Ureter (tissue), 1 donor: Measurements from ENCODE around the gene PIANP. TPM values are rescaled to one million over a fixed set of nuclear protein-coding genes. Genes with fewer than 3 reads are reported as not detected.

Experiments used
- DNase-seq: peaks from one replicate; pipeline ENCODE4 v3.0.0-alpha.2; 2020; ENCODE audit warnings: low spot score
- total RNA-seq: library from RNA; stranded (reverse); gene quantifications from one replicate; pipeline ENCODE4 v1.2.4, GENCODE V29; 2023
- donor health status: DM: yes; HTN: yes; CAD: no.

PIANP gene
- total RNA-seq, 1 donor from 2014 or later = 2.6 TPM

- DNase-seq = no peak
These were observed 28.5 kb downstream of the PIANP start for GRCh38 chr12:6672143-6672542.

GRCh38 chr12:6667559-6668210 lies 32.9 kb downstream of the PIANP start:
- no peak for DNase-seq

- no peak for DNase-seq
These were observed 34.4 kb downstream of the PIANP start for GRCh38 chr12:6666211-6666610.

- no peak for DNase-seq
These were observed 35.7 kb downstream of the PIANP start for GRCh38 chr12:6664902-6665301.

DNA sequence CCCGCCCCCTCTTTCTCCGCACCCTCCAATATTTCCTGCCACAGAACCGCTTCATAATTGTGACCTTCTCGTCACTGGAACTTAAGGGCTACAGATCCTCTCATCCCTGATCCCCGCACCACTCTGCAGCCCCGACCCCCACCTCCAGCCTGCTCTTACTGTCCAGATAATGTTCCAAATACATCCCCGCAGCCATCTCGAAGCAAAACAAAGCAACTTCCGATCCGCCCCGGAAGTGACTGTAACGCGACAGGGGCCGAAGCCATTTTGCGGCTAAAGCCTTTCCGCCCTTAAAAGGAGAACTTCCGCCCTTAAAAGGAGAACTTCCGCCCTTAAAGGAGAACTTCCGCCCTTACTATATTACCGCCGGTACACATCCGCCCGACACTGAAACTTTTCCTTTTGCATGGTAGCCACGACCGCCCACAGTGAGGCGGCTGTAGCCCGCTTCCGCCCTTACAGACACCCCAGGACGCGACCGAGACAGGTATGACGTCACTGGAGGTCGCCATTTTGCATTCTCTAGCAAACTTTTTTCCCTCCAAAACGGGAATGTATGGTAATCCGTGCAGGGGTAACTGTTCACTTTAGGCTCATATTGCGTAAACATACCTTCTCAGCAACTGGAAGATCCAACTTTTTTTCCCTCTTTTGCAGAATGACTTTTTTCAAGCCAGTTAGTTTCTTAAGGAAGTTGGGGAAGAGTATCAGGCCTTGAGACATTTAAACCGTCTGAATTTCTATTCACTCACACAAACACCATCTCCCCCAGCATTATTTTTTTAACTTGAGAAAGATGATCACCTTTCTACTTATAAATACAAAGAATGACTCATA lies 37.5 kb downstream of the PIANP start, which contains the start of gene ING4:
Gene ING4 (minus strand): TSS at position 214 of the 837 bp plus-strand sequence. CDS start 18 bp downstream, at position 196.
- DNase-seq = peak; percentile 98

DNA sequence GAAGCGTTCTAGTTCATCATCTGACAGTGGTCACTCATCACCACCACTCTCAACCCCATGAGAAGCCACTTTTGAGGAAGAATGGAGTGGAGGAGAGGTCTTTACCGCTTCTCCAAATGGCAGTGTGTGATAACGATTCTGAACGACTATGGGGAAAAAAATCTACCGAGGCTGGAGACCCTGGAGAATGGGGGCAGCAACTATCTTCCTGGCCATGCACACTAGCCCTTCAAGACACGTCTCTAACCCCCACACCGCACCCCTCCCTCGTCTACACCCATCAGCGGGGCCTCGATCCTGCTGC lies 38.1 kb downstream of the PIANP start:
- DNase-seq = no peak

DNA sequence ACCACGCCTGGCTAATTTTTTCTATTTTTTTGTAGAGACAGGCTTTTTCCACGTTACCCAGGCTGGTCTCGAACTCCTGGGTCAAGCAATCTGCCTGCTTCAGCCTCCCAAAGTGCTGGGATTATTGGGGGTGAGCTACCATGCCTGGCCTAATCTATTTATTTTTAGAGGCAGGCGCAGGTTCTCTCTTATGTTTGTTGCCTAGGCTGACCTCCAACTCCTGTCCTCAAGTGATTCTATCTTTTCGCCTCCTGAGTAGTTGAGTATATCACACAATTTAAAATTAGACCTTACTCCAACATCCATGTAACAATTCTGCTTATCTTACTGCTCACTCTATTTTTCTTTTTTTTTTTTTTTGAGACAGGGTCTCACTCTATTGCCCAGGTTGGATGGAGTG lies 46.6 kb downstream of the PIANP start:
- no peak for DNase-seq

DNA sequence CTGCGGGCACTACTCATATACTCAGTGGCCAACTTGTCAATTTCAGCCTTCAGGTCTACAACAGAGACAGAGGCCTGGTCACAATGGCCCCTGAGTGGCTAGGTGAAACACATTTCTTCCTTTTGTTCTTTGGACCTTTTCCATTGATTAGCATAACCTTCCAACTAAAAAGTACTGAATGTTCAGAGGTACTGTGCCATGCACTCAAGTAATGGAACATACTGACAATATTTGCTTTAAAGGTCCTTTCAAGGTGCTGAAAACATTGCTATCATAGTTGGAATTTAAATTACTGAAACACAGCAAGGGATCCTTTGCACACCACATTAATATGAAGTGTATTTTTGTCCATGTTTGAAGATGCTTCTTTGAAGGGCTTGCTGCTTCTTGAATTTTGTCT lies 47.3 kb downstream of the PIANP start:
- DNase-seq = no peak

GRCh38 chr12:6652391-6652790 lies 48.2 kb downstream of the PIANP start:
- DNase-seq = no peak

GRCh38 chr12:6650832-6651231 lies 49.8 kb downstream of the PIANP start:
- DNase-seq = no peak

- peak; percentile 69 for DNase-seq
These were observed 53.5 kb downstream of the PIANP start, which contains the start of gene ACRBP for GRCh38 chr12:6647083-6647604. Gene ACRBP (minus strand): TSS chr12:6647432. CDS start chr12:6647366, 66 bp downstream.

DNA sequence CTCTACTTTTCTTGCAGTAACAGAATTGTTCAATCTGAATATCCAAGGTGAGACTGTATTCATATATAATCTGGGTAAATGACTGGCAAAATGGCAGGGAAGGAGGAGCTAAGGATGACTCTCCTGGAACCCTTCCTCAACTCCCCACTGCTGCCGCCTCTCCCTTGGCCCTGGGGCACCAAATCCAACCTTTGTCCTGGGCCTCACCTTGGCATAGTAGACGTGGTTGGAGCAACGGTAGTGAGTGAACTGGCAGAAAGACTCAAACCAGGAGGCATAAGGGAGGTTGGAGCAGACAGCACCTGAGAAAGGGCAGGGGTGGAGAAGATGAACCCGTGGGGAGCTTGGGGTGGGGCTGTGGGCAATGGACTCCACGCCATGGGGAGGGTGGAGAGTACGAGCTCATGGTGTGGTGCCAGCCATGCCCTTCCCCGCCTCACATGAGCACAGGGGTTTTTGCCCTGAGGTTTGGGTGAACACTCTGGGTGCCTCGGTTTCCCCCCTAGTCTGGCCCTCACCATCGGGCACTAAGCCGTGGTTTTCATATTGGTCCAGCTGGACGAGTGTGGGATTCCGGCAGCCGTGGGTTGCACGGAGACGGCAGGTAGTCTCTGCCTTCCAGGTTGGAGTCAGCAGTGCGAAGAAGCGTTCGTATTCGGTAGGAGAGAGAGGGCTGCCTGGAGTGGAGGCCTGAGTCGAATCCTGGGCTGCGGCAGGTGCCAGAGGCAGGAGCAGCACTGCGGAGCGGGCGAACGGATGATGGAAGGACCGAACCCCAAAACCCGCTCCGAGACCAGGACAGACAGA lies 54.1 kb downstream of the PIANP start:
- DNase-seq = no peak

GRCh38 chr12:6644903-6645302 lies 55.7 kb downstream of the PIANP start:
- DNase-seq = no peak

DNA sequence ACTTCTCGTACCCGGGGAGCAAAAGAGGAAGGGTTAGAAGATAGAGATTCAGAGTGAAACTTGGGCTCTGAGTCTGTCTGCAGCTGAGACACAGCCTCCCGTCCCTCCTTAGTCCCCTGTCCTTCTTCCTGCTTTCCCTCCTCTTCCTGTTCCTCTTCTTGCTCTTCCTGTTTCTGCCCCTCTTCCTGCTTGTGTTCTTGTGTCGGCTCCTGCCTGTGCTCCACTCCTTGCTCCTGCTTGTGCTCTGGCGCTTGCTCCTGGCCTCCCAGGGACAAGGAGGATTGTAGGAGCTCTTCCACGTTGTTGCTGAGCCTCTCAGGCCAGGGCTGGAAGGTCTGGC lies 56.4 kb downstream of the PIANP start:
- no peak for DNase-seq

Other genes starting within 250 kb of the PIANP start
- gene TAPBPL, start 248.8 kb downstream of the PIANP start, total RNA-seq = 52.3 TPM
- gene VAMP1, start 230.1 kb downstream of the PIANP start, total RNA-seq = 16.0 TPM
- 150 TPM for gene MRPL51, start 207.6 kb downstream of the PIANP start, total RNA-seq
- 24.0 TPM for gene NCAPD2, start 206.7 kb downstream of the PIANP start, total RNA-seq
- 2,120 TPM for gene GAPDH, start 166.3 kb downstream of the PIANP start, total RNA-seq
- gene IFFO1, start 144.8 kb downstream of the PIANP start, total RNA-seq = 13.7 TPM
- 51.7 TPM for gene NOP2, start 132.5 kb downstream of the PIANP start, total RNA-seq
- 232 TPM for gene CHD4, start 93.4 kb downstream of the PIANP start, total RNA-seq
- gene LPAR5, start 64.9 kb downstream of the PIANP start, total RNA-seq = 13.6 TPM
- gene ACRBP, start 53.4 kb downstream of the PIANP start, total RNA-seq = 2.3 TPM
- gene ING4, start 37.7 kb downstream of the PIANP start, total RNA-seq = 39.3 TPM
- 63.4 TPM for gene ZNF384, start 11.4 kb downstream of the PIANP start, total RNA-seq
- gene COPS7A, start 23.2 kb upstream of the PIANP start, total RNA-seq = 77.9 TPM
- 139 TPM for gene MLF2, start 52.3 kb upstream of the PIANP start, total RNA-seq
- 288 TPM for gene PTMS, start 65.5 kb upstream of the PIANP start, total RNA-seq
- gene LAG3, start 71.7 kb upstream of the PIANP start, total RNA-seq = 2.3 TPM
- 18.0 TPM for gene CD4, start 88.7 kb upstream of the PIANP start, total RNA-seq
- 2.5 TPM for gene GPR162, start 121.0 kb upstream of the PIANP start, total RNA-seq
- gene P3H3, start 127.6 kb upstream of the PIANP start, total RNA-seq = 27.9 TPM
- 4.5 TPM for gene GNB3, start 140.1 kb upstream of the PIANP start, total RNA-seq
- gene CDCA3, start 150.5 kb upstream of the PIANP start, total RNA-seq = 1.4 TPM
- 106 TPM for gene USP5, start 151.3 kb upstream of the PIANP start, total RNA-seq
- gene TPI1, start 166.7 kb upstream of the PIANP start, total RNA-seq = 418 TPM
- gene SPSB2, start 172.5 kb upstream of the PIANP start, total RNA-seq = 9.9 TPM
- 13.5 TPM for gene LRRC23, start 204.0 kb upstream of the PIANP start, total RNA-seq
- 29.6 TPM for gene ENO2, start 213.8 kb upstream of the PIANP start, total RNA-seq
- gene ATN1, start 227.1 kb upstream of the PIANP start, total RNA-seq = 112 TPM
- not detected for gene RNU7-1, start 243.0 kb upstream of the PIANP start, total RNA-seq
- gene C12orf57, start 243.2 kb upstream of the PIANP start, total RNA-seq = 172 TPM